Measurements from ENCODE around the gene DAND5. TPM values are rescaled to one million over a fixed set of nuclear protein-coding genes. Genes with fewer than 3 reads are reported as not detected.

The DAND5 gene
- total and polyA plus RNA-seq, 2 of the 13 experiments (the other 11 are each of a cell fraction or from before 2014, with no cell fraction given): 0.04 TPM; not detected in 1

DNA sequence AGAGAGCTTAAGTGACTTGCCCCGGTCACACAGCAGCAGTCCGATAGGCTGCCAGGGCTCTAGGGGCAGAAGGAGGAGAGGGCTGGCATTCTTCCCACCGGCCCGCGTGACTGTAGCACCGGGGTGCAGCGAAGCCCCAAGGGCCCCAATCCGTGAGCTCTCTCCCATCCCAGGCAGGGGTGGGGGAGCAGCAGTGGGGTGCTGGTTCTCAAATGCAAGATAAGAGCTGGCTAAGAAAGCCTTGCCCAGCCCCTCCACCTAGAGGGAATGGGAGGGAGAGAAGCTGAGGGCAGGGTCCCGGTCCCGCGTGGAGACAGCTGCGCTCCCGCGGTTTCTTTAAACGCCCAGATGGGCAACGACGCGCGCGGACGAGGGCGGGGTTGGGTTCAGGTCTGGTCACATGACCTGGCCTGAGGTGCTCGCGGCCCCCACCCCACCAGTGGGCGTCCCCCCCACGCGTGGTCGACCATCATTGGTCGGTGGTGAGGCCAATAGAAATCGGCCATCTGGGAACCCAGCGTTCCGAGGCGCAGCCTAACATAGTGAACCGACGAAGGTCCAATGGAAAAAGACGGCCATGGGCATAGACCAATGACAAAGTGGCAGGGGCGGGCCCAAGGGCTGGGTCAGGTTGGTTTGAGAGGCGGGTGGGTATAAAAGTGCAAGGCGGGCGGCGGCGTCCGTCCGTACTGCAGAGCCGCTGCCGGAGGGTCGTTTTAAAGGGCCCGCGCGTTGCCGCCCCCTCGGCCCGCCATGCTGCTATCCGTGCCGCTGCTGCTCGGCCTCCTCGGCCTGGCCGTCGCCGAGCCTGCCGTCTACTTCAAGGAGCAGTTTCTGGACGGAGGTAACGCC, 31.2 kb upstream of the DAND5 start, which contains the start of gene CALR (continued):
- peak; percentile 78; the same call in 1 of the 2 replicates for TF ChIP-seq ZSCAN29 (CRISPR knock-in tag; conservative IDR thresholded peaks at IDR 0.05)
- TF ChIP-seq ZC3H13 (CRISPR knock-in tag; IDR thresholded peaks at IDR 0.05): peak; percentile 59; the same call in 1 of the 2 replicates
- no peak for TF ChIP-seq NAIF1 (CRISPR knock-in tag; IDR thresholded peaks at IDR 0.05; ENCODE audit: borderline replicate concordance)
- TF ChIP-seq ZNF605 (CRISPR knock-in tag; IDR thresholded peaks at IDR 0.05): no peak
- peak; percentile 63; the same call in 1 of the 2 replicates for TF ChIP-seq ZNF235 (CRISPR knock-in tag; IDR thresholded peaks at IDR 0.05; ENCODE audit: borderline replicate concordance)
- peak; percentile 85 for TF ChIP-seq MEIS1 (CRISPR knock-in tag; IDR thresholded peaks at IDR 0.05; ENCODE audit: borderline replicate concordance)
- peak; percentile 90 for TF ChIP-seq RBM39 (IDR thresholded peaks at IDR 0.05; ENCODE audit: low read depth, low read length, poor library complexity, severe bottlenecking)
- TF ChIP-seq, protein P1, sequence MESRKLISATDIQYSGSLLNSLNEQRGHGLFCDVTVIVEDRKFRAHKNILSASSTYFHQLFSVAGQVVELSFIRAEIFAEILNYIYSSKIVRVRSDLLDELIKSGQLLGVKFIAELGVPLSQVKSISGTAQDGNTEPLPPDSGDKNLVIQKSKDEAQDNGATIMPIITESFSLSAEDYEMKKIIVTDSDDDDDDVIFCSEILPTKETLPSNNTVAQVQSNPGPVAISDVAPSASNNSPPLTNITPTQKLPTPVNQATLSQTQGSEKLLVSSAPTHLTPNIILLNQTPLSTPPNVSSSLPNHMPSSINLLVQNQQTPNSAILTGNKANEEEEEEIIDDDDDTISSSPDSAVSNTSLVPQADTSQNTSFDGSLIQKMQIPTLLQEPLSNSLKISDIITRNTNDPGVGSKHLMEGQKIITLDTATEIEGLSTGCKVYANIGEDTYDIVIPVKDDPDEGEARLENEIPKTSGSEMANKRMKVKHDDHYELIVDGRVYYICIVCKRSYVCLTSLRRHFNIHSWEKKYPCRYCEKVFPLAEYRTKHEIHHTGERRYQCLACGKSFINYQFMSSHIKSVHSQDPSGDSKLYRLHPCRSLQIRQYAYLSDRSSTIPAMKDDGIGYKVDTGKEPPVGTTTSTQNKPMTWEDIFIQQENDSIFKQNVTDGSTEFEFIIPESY (CRISPR knock-in tag; IDR thresholded peaks at IDR 0.05): no peak
- no peak for TF ChIP-seq ZNF101 (CRISPR knock-in tag; IDR thresholded peaks at IDR 0.05; ENCODE audit: borderline replicate concordance, low read depth)
- no peak for TF ChIP-seq EED (CRISPR knock-in tag; IDR thresholded peaks at IDR 0.05)
- no peak; the same call in 1 of the 2 replicates for TF ChIP-seq ZNF816 (CRISPR knock-in tag; IDR thresholded peaks at IDR 0.05; ENCODE audit: borderline replicate concordance)
- TF ChIP-seq FUBP1 (CRISPR knock-in tag; IDR thresholded peaks at IDR 0.05; ENCODE audit: borderline replicate concordance): no peak
- peak; percentile 51; the same call in 1 of the 2 replicates for TF ChIP-seq ZNF574 (CRISPR knock-in tag; IDR thresholded peaks at IDR 0.05)
- no peak for TF ChIP-seq ZNF639 (CRISPR knock-in tag; conservative IDR thresholded peaks at IDR 0.05)
- no peak for TF ChIP-seq RFX3 (CRISPR knock-in tag; IDR thresholded peaks at IDR 0.05)
- TF ChIP-seq, protein P2, sequence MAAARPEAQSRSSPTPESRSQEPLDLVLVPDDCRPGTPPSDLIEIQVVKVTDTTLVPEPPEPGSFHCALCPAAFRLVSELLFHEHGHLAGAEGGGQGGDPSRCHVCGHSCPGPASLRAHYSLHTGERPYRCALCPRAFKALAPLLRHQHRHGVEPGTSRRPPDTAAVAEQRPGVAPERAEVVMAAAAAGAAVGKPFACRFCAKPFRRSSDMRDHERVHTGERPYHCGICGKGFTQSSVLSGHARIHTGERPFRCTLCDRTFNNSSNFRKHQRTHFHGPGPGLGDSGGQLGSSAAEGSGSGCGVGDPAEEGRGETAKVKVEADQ (CRISPR knock-in tag; IDR thresholded peaks at IDR 0.05; ENCODE audit: borderline replicate concordance): peak; percentile 81
- peak; percentile 84 for TF ChIP-seq ZNF740 (CRISPR knock-in tag; IDR thresholded peaks at IDR 0.05)

Measured in HepG2 (cell line).